DND-41 (cell line): ENCODE data around the gene ADAMTS16.

ENCODE experiments used
- ATAC-seq: fragments of 200-7000 bp; cut with Tn5 transposase; 3 replicates; pipeline ENCODE4 v1.9.1; 2021; ENCODE audit warnings: low read depth; ENCODE audit not compliant: insufficient read depth
- DNase-seq: peaks from one replicate; pipeline ENCODE4 v3.0.0-alpha.2; 2020
- H2AFZ ChIP-seq: 2 replicates; pipeline ENCODE4 v1.6.0; 2012; ENCODE audit warnings: low read depth, low read length
- H3K27ac ChIP-seq: 2 replicates; pipeline ENCODE4 v1.5.1; 2012; ENCODE audit warnings: low read length, inconsistent platforms
- H3K27me3 ChIP-seq: fragments of 200-600 bp; sonication (generic); 2 replicates; pipeline ENCODE4 v1.6.0; 2012; ENCODE audit warnings: low read length, mild to moderate bottlenecking, inconsistent platforms; ENCODE audit not compliant: insufficient read depth, poor library complexity
- H3K36me3 ChIP-seq: 2 replicates; pipeline ENCODE4 v1.5.1; 2012; ENCODE audit warnings: low read length, inconsistent platforms; ENCODE audit not compliant: insufficient read depth
- H3K4me1 ChIP-seq: 2 replicates; pipeline ENCODE4 v1.5.1; 2012; ENCODE audit warnings: mild to moderate bottlenecking, low read length; ENCODE audit not compliant: insufficient read depth
- H3K4me2 ChIP-seq: 2 replicates; pipeline ENCODE4 v1.6.0; 2012; ENCODE audit warnings: mild to moderate bottlenecking, moderate library complexity, low read length, inconsistent platforms; ENCODE audit not compliant: insufficient read depth
- H3K4me3 ChIP-seq, 2 experiments: fragments of 200-600 bp in 1 of 2; shearing (Covaris generic) in 1 of 2; 2 replicates each; pipeline ENCODE4 v1.5.1; 2012 to 2016; ENCODE audit warnings: inconsistent platforms in 2 of 2, low read length in 2 of 2, mild to moderate bottlenecking in 2 of 2, low read depth in 1 of 2, moderate library complexity in 1 of 2
- H3K79me2 ChIP-seq: 2 replicates; pipeline ENCODE4 v1.6.0; 2012; ENCODE audit warnings: low read length, inconsistent platforms; ENCODE audit not compliant: insufficient read depth
- H3K9ac ChIP-seq: 2 replicates; pipeline ENCODE4 v1.6.0; 2012; ENCODE audit warnings: low read depth, mild to moderate bottlenecking, inconsistent platforms, low read length, moderate library complexity
- H3K9me3 ChIP-seq: 2 replicates; pipeline ENCODE4 v1.5.1; 2012; ENCODE audit warnings: low read length, moderate library complexity, mild to moderate bottlenecking, inconsistent platforms; ENCODE audit not compliant: insufficient read depth, severe bottlenecking
- H4K20me1 ChIP-seq: 2 replicates; pipeline ENCODE4 v1.6.0; 2012; ENCODE audit warnings: low read length; ENCODE audit not compliant: insufficient read depth
- CTCF ChIP-seq: IDR thresholded peaks from 2 replicates; pipeline ENCODE4 v1.5.1; 2012; ENCODE audit warnings: borderline replicate concordance, low read length, moderate library complexity, mild to moderate bottlenecking; ENCODE audit not compliant: poor library complexity, severe bottlenecking; ENCODE audit errors: extremely low read depth
- EZH2 ChIP-seq: IDR thresholded peaks from 3 replicates; pipeline ENCODE4 v1.6.1; 2012; ENCODE audit warnings: borderline replicate concordance, low read depth, mild to moderate bottlenecking, moderate library complexity, low read length, inconsistent platforms; ENCODE audit not compliant: severe bottlenecking

The ADAMTS16 gene

GRCh38 chr5:5315068-5315980 is 175.2 kb downstream of the ADAMTS16 start:
- Histone ChIP-seq H3K4me1 (no peaks in the 10 kb centered on the region), H3K4me2 (no peak overlapping the region), H3K9ac (no peak overlapping the region), H2AFZ (no peak overlapping the region), H3K79me2 (no peaks in the 10 kb centered on the region), H3K27ac (no peak overlapping the region), H3K4me3 (no peak overlapping the region), H3K27me3 (no peaks in the 10 kb centered on the region), H3K36me3 (no peaks in the 10 kb centered on the region), H3K9me3 (no peaks in the 10 kb centered on the region), H4K20me1 (no peaks in the 10 kb centered on the region)
- no peak for DNase-seq
- TF ChIP-seq CTCF (no peak), EZH2 (no peak)
- ATAC-seq, result no peak

- no peak overlapping the region for H3K4me3 ChIP-seq
- no peak overlapping the region for H2AFZ ChIP-seq
- DNase-seq (no peak), ATAC-seq (no peak)
- H4K20me1 ChIP-seq, result no peaks in the 10 kb centered on the region
- H3K9me3 ChIP-seq, result no peaks in the 10 kb centered on the region
- no peaks in the 10 kb centered on the region for H3K79me2 ChIP-seq
- no peak overlapping the region for H3K4me2 ChIP-seq
- TF ChIP-seq EZH2, result no peak
- TF ChIP-seq CTCF, result no peak
- H3K27me3 ChIP-seq, result no peaks in the 10 kb centered on the region
- H3K27ac ChIP-seq, result no peak overlapping the region
- H3K9ac ChIP-seq, result no peak overlapping the region
- no peaks in the 10 kb centered on the region for H3K36me3 ChIP-seq
- no peaks in the 10 kb centered on the region for H3K4me1 ChIP-seq
These were observed 176.2 kb downstream of the ADAMTS16 start for GRCh38 chr5:5316334-5316733.

GRCh38 chr5:5317976-5318375 is 177.8 kb downstream of the ADAMTS16 start:
- H3K4me1 ChIP-seq, result no peaks in the 10 kb centered on the region
- TF ChIP-seq CTCF (no peak), EZH2 (no peak)
- H4K20me1 ChIP-seq, result no peaks in the 10 kb centered on the region
- H3K4me3 ChIP-seq, result no peak overlapping the region
- H3K27ac ChIP-seq, result no peak overlapping the region
- no peak overlapping the region for H2AFZ ChIP-seq
- H3K9ac ChIP-seq, result no peak overlapping the region
- no peak for DNase-seq
- no peaks in the 10 kb centered on the region for H3K79me2 ChIP-seq
- ATAC-seq, result no peak
- H3K27me3 ChIP-seq, result no peaks in the 10 kb centered on the region
- H3K4me2 ChIP-seq, result no peak overlapping the region
- no peaks in the 10 kb centered on the region for H3K36me3 ChIP-seq
- no peaks in the 10 kb centered on the region for H3K9me3 ChIP-seq
